ENCODE data around the gene PRDM16.

Gene PRDM16

DNA sequence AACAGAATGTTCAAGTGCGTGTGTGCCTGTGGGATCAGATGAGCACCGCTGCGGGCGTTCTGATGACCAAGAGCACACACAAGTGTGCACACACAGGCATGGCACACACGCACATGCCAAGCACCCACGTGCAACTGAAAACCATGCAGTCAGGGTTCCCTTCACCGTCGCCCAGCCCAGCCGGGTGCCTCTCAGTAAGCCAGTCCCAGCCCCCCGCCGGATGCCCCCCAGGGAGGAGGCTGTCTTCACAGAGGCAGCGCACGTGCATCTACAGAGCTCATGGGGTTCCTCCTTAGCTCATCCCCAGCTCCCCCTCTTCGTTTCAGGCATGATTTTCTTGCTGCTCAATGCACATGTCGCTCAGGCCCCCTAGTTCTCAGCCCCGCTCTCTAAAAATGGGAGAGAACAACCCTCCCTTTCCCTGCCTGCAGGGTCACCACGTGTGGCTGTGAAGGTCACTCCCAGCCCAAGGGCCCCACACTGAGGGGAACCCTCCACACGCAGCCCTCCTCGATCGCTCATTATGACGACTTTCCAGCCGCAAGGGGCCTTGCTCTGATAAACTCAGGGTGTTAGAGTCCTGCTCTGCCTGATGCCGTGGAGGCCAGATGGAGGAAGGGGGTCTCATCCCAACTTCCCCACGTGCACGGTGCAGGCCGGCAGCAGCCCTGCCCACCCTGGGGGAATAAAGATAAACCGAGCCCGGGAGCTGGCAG, 355.1 kb downstream of the PRDM16 start:
- DNase-seq (ENCODE audit: low read depth) = no peak
- TF ChIP-seq, protein P1, sequence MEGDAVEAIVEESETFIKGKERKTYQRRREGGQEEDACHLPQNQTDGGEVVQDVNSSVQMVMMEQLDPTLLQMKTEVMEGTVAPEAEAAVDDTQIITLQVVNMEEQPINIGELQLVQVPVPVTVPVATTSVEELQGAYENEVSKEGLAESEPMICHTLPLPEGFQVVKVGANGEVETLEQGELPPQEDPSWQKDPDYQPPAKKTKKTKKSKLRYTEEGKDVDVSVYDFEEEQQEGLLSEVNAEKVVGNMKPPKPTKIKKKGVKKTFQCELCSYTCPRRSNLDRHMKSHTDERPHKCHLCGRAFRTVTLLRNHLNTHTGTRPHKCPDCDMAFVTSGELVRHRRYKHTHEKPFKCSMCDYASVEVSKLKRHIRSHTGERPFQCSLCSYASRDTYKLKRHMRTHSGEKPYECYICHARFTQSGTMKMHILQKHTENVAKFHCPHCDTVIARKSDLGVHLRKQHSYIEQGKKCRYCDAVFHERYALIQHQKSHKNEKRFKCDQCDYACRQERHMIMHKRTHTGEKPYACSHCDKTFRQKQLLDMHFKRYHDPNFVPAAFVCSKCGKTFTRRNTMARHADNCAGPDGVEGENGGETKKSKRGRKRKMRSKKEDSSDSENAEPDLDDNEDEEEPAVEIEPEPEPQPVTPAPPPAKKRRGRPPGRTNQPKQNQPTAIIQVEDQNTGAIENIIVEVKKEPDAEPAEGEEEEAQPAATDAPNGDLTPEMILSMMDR (IDR thresholded peaks at IDR 0.05; ENCODE audit: low read depth, low read length, missing control alignments) = no peak
- H3K4me3 ChIP-seq (ENCODE audit: low read depth, low read length) = no peak overlapping the region

DNA sequence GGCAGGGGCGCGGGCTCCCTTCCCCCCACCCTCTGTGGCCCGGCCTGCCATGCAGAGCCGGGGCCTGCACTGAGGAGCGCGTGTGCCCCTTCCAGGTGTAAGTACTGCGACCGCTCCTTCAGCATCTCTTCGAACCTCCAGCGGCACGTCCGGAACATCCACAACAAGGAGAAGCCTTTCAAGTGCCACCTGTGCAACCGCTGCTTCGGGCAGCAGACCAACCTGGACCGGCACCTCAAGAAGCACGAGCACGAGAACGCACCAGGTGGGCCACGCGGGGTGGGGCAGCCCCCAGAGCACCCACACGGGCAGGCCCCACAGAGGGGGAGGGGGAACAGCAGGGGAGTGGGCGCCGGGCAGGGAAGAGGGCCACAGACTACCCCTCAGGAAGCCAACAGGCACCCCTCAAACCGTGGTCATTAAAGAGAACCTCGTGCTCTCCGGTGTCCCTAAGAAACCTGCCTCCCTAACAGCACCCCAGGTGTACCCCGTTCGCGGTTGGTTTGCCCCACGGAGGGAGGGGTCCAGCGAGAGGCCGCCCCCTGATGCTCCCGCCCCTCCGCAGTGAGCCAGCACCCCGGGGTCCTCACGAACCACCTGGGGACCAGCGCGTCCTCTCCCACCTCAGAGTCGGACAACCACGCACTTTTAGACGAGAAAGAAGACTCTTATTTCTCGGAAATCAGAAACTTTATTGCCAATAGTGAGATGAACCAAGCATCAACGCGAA, 356.6 kb downstream of the PRDM16 start:
- TF ChIP-seq, protein P1 (IDR thresholded peaks at IDR 0.05; ENCODE audit: low read depth, low read length, missing control alignments) = no peak
- no peak for DNase-seq (ENCODE audit: low read depth)
- no peak overlapping the region for H3K4me3 ChIP-seq (ENCODE audit: low read depth, low read length)

DNA sequence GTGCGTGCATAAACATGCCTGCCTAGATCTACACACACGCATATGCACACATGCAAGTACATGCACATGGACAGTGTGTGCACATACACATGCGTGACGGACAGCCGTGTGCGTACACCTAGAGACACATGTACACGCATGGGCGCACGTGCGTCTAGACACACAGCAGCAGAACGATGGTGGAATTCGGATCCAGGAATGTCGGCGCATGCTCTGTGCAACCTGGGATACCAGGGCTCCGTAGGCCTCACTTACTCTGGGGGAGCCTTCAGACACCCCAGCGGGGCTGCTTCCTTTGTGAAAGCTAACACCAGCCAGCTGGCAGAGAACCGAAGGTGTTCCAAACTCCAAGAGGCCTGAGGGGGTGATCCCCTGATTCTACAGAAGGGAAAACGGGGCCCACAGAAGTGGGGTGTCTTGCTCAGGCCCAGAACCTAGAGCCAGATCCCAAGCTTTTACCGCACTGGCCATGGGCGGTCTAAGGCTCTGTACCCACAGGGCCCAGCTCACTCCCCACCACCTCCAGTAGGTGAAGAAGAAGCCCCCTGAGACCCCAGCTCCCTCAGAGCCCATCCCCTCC, 358.0 kb downstream of the PRDM16 start:
- no peak overlapping the region for H3K4me3 ChIP-seq (ENCODE audit: low read depth, low read length)
- TF ChIP-seq, protein P1 (IDR thresholded peaks at IDR 0.05; ENCODE audit: low read depth, low read length, missing control alignments) = no peak
- DNase-seq (ENCODE audit: low read depth) = no peak

DNA sequence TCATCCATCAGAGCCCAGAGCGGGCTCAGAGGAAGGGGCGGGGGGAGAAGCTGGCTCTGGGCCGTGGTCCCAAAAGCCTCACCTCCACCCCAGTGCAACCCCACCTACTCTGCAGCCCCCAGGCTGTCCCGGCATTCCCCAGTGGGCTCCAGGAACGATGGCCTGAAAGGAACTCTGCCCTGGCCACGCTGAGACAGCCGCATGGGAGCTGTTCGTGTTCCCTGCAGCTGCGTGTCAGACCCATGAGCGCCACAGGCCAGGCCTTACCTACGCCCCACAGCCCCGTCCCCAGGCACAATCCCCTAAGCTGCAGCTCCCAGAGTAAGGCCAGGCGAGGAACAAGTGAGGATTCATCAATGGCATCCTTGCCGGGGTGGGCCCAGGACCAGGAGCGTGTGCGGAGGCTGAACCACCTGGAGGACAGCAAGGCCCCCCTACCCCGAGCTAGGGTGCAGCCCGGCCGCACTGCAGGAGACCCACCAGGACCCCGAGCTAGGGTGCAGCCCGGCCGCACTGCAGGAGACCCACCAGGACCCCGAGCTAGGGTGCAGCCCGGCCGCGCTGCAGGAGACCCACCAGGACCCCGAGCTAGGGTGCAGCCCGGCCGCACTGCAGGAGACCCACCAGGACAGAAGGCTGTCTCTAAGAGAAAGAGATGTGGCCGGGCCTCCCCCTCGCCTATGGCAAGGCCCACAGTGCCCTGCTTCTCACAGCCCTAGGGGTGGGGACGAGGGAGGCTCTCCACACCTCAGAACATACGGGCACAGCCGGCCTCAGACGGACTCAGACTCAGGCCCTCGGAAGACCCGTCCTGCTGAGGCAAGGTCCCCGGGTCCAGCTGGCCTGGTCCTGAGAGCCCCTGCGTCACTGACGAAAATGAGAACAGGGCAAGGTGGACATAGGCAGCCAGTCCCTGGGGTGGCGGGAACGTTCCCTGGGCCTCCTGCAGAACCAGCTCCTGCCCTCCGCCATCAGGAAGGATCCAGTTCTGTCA, 359.0 kb downstream of the PRDM16 start:
- TF ChIP-seq, protein P1 (IDR thresholded peaks at IDR 0.05; ENCODE audit: low read depth, low read length, missing control alignments) = no peak
- no peak overlapping the region for H3K4me3 ChIP-seq (ENCODE audit: low read depth, low read length)

DNA sequence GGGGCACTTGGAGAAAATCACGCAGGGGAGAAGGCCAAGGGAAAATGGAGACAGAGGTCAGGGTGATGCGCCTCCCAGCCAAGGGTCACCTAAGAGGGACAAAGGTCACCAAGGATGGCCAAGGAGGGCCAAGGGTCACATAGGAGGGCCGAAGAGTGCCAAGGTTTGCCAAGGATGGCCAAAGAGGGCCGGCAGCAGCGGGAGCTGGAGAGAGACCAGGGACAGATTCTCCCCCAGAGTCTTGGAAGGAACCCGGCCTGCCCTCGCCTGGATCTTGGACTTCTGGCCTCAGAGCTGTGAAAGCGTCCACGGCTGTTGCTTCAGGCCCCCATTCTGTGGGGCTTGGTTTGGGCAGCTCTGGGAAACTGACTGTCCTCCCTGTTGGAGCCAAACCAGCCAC, 359.9 kb downstream of the PRDM16 start:
- no peak overlapping the region for H3K4me3 ChIP-seq (ENCODE audit: low read depth, low read length)
- TF ChIP-seq, protein P1 (IDR thresholded peaks at IDR 0.05; ENCODE audit: low read depth, low read length, missing control alignments) = no peak
- DNase-seq (ENCODE audit: low read depth) = no peak

More for the DNA sequence above, 359.0 kb downstream of the PRDM16 start:
- no peak for DNase-seq (ENCODE audit: low read depth)

DNA sequence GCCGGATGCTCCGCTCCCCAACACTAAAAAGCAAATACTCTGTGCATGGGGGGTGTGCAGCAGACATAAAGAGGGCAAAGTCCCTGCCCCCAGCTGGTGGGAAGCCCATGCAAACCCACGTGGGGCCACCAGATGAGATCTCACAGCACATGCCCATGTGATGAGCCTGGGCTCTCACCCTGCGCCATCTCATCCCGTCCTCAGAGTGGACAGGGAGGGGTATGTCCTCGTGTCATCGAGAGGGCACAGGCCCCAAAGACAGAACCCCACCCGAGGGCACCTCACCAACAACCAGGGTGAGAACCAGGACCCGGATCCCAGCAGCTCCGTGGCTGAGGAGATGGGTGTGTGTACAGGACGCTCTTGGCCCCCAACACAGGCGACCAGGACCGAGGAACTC, 360.3 kb downstream of the PRDM16 start:
- H3K4me3 ChIP-seq (ENCODE audit: low read depth, low read length) = no peak overlapping the region
- TF ChIP-seq, protein P1 (IDR thresholded peaks at IDR 0.05; ENCODE audit: low read depth, low read length, missing control alignments) = no peak
- DNase-seq (ENCODE audit: low read depth) = no peak
